MM.1S (cell line): ENCODE measurements around the gene EFEMP1.

ENCODE experiments used
- DNase-seq: peaks from one replicate; pipeline ENCODE4 v3.0.0-alpha.2; 2015
- H2AFZ ChIP-seq: fragments of 300-600 bp; sonication (generic); 2 replicates; pipeline ENCODE4 v1.6.0; 2016; ENCODE audit warnings: antibody characterized with exemption, low read length
- H3F3A ChIP-seq: fragments of 300-600 bp; sonication (generic); 2 replicates; pipeline ENCODE4 v1.6.1; 2016; ENCODE audit warnings: mild to moderate bottlenecking, antibody characterized with exemption, low read length, moderate library complexity, mixed read lengths; ENCODE audit not compliant: insufficient read depth
- H3K27ac ChIP-seq: fragments of 300-600 bp; sonication (generic); 2 replicates; pipeline ENCODE4 v1.5.1; 2016; ENCODE audit warnings: mild to moderate bottlenecking, low read length
- H3K27me3 ChIP-seq: fragments of 300-600 bp; sonication (generic); replicated peaks from 2 replicates; pipeline ENCODE4 v1.6.0; 2016; ENCODE audit warnings: low read length; ENCODE audit not compliant: insufficient read depth
- H3K36me3 ChIP-seq: fragments of 300-600 bp; sonication (generic); replicated peaks from 2 replicates; pipeline ENCODE4 v1.6.1; 2016; ENCODE audit warnings: mild to moderate bottlenecking, low read length, mixed read lengths; ENCODE audit not compliant: insufficient read depth
- H3K4me1 ChIP-seq: fragments of 300-600 bp; sonication (generic); 2 replicates; pipeline ENCODE4 v1.6.1; 2016; ENCODE audit warnings: low read length, mixed read lengths
- H3K4me2 ChIP-seq: fragments of 300-600 bp; sonication (generic); 2 replicates; pipeline ENCODE4 v1.6.0; 2016; ENCODE audit warnings: low read depth, low read length
- H3K4me3 ChIP-seq: fragments of 300-600 bp; sonication (generic); 2 replicates; pipeline ENCODE4 v1.5.1; 2016; ENCODE audit warnings: low read length, mixed read lengths
- H3K79me2 ChIP-seq: fragments of 300-600 bp; sonication (generic); 2 replicates; pipeline ENCODE4 v1.6.1; 2016; ENCODE audit warnings: mixed run types, low read length, mixed read lengths
- H3K9ac ChIP-seq: fragments of 300-600 bp; sonication (generic); 2 replicates; pipeline ENCODE4 v1.6.1; 2016; ENCODE audit warnings: low read length, mixed read lengths
- H3K9me2 ChIP-seq: fragments of 300-600 bp; sonication (generic); replicated peaks from 2 replicates; pipeline ENCODE4 v1.6.1; 2016; ENCODE audit warnings: mild to moderate bottlenecking, low read length, mixed read lengths; ENCODE audit not compliant: insufficient read depth
- H3K9me3 ChIP-seq: fragments of 300-600 bp; sonication (generic); replicated peaks from 2 replicates; pipeline ENCODE4 v1.6.1; 2016; ENCODE audit warnings: mild to moderate bottlenecking, low read length, mixed read lengths; ENCODE audit not compliant: insufficient read depth
- H4K20me1 ChIP-seq: fragments of 300-600 bp; sonication (generic); 2 replicates; pipeline ENCODE4 v1.6.1; 2016; ENCODE audit warnings: mild to moderate bottlenecking, low read length, moderate library complexity, mixed read lengths; ENCODE audit not compliant: insufficient read depth
- CTCF ChIP-seq: fragments of 300-600 bp; sonication (generic); IDR thresholded peaks from 2 replicates; pipeline ENCODE4 v1.5.1; 2016; ENCODE audit warnings: antibody characterized with exemption, low read length, mixed read lengths
- EZH2 ChIP-seq: fragments of 300-600 bp; sonication (generic); optimal IDR thresholded peaks from 2 replicates; pipeline ENCODE3; 2017; ENCODE audit warnings: low read depth, mild to moderate bottlenecking, antibody characterized with exemption, low read length, mixed read lengths
- EZH2phosphoT487 ChIP-seq: fragments of 300-600 bp; sonication (generic); IDR thresholded peaks from 2 replicates; pipeline ENCODE4 v1.6.1; 2018; ENCODE audit warnings: antibody characterized with exemption, low read length

Gene EFEMP1

GRCh38 chr2:55923091-55923981, at the start of gene EFEMP1:
TSS of gene EFEMP1 (minus strand) at chr2:55923782. CDS start at chr2:55922440, 1,342 bp downstream.
- Histone ChIP-seq H3K9me2 (no peaks in the 10 kb centered on the region), H4K20me1 (no peaks in the 10 kb centered on the region), H3K27ac (peak within 1 kb of the TSS; percentile 44; the same call in 1 of the 2 replicates), H3K79me2 (no peaks in the 10 kb centered on the region), H3K9ac (peak within 1 kb of the TSS; percentile 17; the same call in 1 of the 2 replicates), H2AFZ (peak within 1 kb of the TSS; percentile 67), H3K9me3 (no peaks in the 10 kb centered on the region), H3K4me3 (peak within 1 kb of the TSS; percentile 53), H3K4me1 (peaks cover 12% of the 10 kb centered on the region; the same call in 1 of the 2 replicates), H3K4me2 (peak within 1 kb of the TSS; percentile 80), H3F3A (peaks cover 13% of the 10 kb centered on the region), H3K36me3 (no peaks in the 10 kb centered on the region), H3K27me3 (no peaks in the 10 kb centered on the region)
- peak; percentile 83 for DNase-seq
- TF ChIP-seq EZH2phosphoT487 (no peak), CTCF (peak; percentile 23)

GRCh38 chr2:55970500-55970899, 46.9 kb upstream of the EFEMP1 start:
- Histone ChIP-seq H3K27ac (no peak overlapping the region), H3K27me3 (no peaks in the 10 kb centered on the region), H3K9ac (no peak overlapping the region), H3K4me1 (no peaks in the 10 kb centered on the region), H2AFZ (no peak overlapping the region), H3K9me2 (no peaks in the 10 kb centered on the region), H3K79me2 (no peaks in the 10 kb centered on the region), H3K9me3 (no peaks in the 10 kb centered on the region), H4K20me1 (no peaks in the 10 kb centered on the region), H3K36me3 (no peaks in the 10 kb centered on the region), H3K4me3 (no peak overlapping the region), H3K4me2 (no peak overlapping the region), H3F3A (no peaks in the 10 kb centered on the region)
- no peak for TF ChIP-seq CTCF
- TF ChIP-seq EZH2: no peak
- no peak for TF ChIP-seq EZH2phosphoT487
- DNase-seq: no peak

- H3K27ac ChIP-seq: no peak overlapping the region
- no peaks in the 10 kb centered on the region for H3K27me3 ChIP-seq
- H3K4me2 ChIP-seq: no peak overlapping the region
- H3K4me3 ChIP-seq: no peak overlapping the region
- no peak overlapping the region for H3K9ac ChIP-seq
- no peaks in the 10 kb centered on the region for H4K20me1 ChIP-seq
- no peak overlapping the region for H2AFZ ChIP-seq
- H3K9me3 ChIP-seq: no peaks in the 10 kb centered on the region
- no peaks in the 10 kb centered on the region for H3F3A ChIP-seq
- no peaks in the 10 kb centered on the region for H3K36me3 ChIP-seq
- H3K4me1 ChIP-seq: no peaks in the 10 kb centered on the region
- H3K9me2 ChIP-seq: no peaks in the 10 kb centered on the region
- no peaks in the 10 kb centered on the region for H3K79me2 ChIP-seq
- no peak for TF ChIP-seq EZH2phosphoT487
- no peak for TF ChIP-seq EZH2
- TF ChIP-seq CTCF: no peak
- DNase-seq: no peak
Measured at GRCh38 chr2:55968941-55969340, 45.4 kb upstream of the EFEMP1 start.
